Measurements from ENCODE around the gene BBOX1. TPM values are rescaled to one million over a fixed set of nuclear protein-coding genes. Genes with fewer than 3 reads are reported as not detected.
"Not testable (repeated sequence)": the region's sequence is repeated elsewhere in the genome, so short reads cannot be mapped to it uniquely, and the experiment has no call there.

Gene BBOX1
- total RNA-seq, 2 experiments from 2014 or later: not detected

DNA sequence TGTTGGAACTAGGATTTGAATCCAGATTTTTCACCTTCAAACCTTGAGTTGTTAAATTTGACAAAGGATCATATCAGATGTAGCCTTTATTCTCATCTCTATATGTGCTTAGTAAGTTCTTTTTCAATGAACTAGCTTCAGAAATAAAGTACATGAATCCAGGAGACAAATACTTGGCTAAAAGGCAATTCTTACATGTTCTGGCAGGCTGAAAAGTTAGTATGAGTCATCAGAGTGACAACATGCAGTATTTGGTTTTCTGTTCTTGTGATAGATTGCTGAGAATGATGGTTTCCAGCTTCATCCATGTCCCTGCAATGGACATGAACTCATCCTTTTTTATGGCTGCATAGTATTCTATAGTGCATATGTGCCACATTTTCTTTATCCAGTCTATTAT, 40.4 kb downstream of the BBOX1 start:
- H3K4me3 Mint-ChIP-seq: no peak overlapping the region
- no peak for ATAC-seq (ENCODE audit: low read depth)
- no peaks in the 10 kb centered on the region for H3K4me1 Mint-ChIP-seq
- DNase-seq: no peak
- H3K36me3 Mint-ChIP-seq: no peaks in the 10 kb centered on the region
- no peak overlapping the region for H3K27ac Mint-ChIP-seq
- H3K27me3 Mint-ChIP-seq: no peaks in the 10 kb centered on the region
- POLR2A ChIA-PET: no interaction called here
- peaks cover 2% of the 10 kb centered on the region for H3K9me3 Mint-ChIP-seq

DNA sequence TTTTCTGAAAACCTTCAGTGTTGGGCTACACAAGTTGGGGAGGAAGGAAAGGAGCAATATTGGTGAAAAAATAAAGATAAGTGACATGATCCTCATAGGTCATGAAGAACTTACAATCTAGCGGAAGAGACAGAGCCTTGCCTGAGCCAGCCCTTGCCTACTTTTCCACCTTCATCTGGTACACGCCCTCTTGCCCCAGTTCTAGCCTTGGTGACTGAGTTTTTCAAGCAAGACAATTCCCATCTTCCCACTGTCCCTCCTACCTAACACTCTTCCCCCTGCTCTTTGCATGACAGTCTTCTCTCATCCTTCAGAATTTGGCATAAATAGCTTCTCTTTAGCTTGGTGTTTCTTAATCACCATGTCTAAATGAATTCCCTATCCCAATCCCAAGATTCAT, 42.6 kb downstream of the BBOX1 start:
- Mint-ChIP-seq H3K4me1 (no peaks in the 10 kb centered on the region), H3K4me3 (no peak overlapping the region), H3K9me3 (peaks cover 1% of the 10 kb centered on the region), H3K36me3 (no peaks in the 10 kb centered on the region), H3K27ac (no peak overlapping the region), H3K27me3 (no peaks in the 10 kb centered on the region)
- POLR2A ChIA-PET: no interaction called here
- ATAC-seq (ENCODE audit: low read depth) (no peak), DNase-seq (no peak)

DNA sequence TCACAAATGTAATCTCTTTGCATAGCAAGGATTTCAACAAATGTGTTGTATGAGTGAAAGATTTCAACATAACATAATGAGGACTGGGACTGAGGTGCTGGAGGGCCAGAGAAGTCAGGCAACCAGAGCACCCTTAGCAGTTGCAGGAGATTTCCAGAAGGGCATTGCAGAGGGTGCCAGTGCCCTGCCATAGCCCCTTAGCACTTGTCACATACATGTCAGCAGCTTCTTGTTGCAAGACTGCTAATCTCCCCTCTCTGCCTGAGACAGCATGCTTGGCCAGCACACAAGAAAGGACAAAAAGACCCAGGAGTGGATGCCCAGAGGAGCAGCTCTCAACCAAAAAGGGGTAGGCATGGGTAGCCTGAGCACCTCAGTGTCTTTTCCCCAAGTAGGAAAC, 43.2 kb downstream of the BBOX1 start:
- Mint-ChIP-seq H3K36me3 (no peaks in the 10 kb centered on the region), H3K4me3 (no peak overlapping the region), H3K27me3 (no peaks in the 10 kb centered on the region), H3K9me3 (peaks cover 1% of the 10 kb centered on the region), H3K4me1 (no peaks in the 10 kb centered on the region), H3K27ac (no peak overlapping the region)
- ATAC-seq (ENCODE audit: low read depth): no peak
- POLR2A ChIA-PET: no interaction called here
- DNase-seq: no peak

DNA sequence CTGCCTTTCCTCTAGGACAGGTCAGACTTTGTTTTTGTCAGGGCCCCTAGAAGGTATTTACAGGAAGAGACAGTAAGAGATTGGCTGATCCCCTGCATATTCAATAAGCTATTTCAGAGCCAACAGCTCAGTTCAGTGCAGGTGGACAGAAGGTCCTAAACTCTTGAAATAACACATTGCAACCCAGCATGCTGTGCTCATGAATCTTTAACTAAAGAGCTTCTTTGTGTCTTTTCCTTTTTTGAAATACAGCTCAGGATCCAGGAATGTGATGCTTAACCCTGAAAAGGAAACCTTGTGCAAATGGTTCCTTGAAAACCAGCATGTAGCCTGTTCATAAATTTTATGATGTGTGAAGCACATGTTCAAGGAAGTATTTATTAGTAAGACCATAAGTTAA, 43.9 kb downstream of the BBOX1 start:
- ATAC-seq (ENCODE audit: low read depth) (no peak), DNase-seq (no peak)
- Mint-ChIP-seq H3K4me3 (no peak overlapping the region), H3K9me3 (peaks cover 1% of the 10 kb centered on the region), H3K27ac (no peak overlapping the region), H3K36me3 (no peaks in the 10 kb centered on the region), H3K4me1 (no peaks in the 10 kb centered on the region), H3K27me3 (no peaks in the 10 kb centered on the region)
- POLR2A ChIA-PET: no interaction called here

- Mint-ChIP-seq H3K27me3 (no peaks in the 10 kb centered on the region), H3K9me3 (peaks cover 4% of the 10 kb centered on the region), H3K36me3 (no peaks in the 10 kb centered on the region), H3K4me3 (no peak overlapping the region), H3K27ac (no peak overlapping the region), H3K4me1 (no peaks in the 10 kb centered on the region)
- POLR2A ChIA-PET: no interaction called here
- ATAC-seq (ENCODE audit: low read depth) (no peak), DNase-seq (no peak)
Observed at GRCh38 chr11:27085111-27085510, 44.5 kb downstream of the BBOX1 start.

- no peak for ATAC-seq (ENCODE audit: low read depth)
- Mint-ChIP-seq H3K27me3 (no peaks in the 10 kb centered on the region), H3K4me1 (no peaks in the 10 kb centered on the region), H3K36me3 (no peaks in the 10 kb centered on the region), H3K9me3 (peaks cover 8% of the 10 kb centered on the region), H3K4me3 (no peak overlapping the region), H3K27ac (no peak overlapping the region)
- DNase-seq: no peak
- POLR2A ChIA-PET: no interaction called here
Observed at GRCh38 chr11:27085605-27086004, 45.0 kb downstream of the BBOX1 start.

- Mint-ChIP-seq H3K4me3 (no peak overlapping the region), H3K27ac (no peak overlapping the region), H3K27me3 (no peaks in the 10 kb centered on the region), H3K4me1 (no peaks in the 10 kb centered on the region), H3K9me3 (peaks cover 8% of the 10 kb centered on the region), H3K36me3 (no peaks in the 10 kb centered on the region)
- POLR2A ChIA-PET: no interaction called here
- ATAC-seq (ENCODE audit: low read depth) (no peak), DNase-seq (no peak)
Observed at GRCh38 chr11:27087432-27087831, 46.8 kb downstream of the BBOX1 start.

DNA sequence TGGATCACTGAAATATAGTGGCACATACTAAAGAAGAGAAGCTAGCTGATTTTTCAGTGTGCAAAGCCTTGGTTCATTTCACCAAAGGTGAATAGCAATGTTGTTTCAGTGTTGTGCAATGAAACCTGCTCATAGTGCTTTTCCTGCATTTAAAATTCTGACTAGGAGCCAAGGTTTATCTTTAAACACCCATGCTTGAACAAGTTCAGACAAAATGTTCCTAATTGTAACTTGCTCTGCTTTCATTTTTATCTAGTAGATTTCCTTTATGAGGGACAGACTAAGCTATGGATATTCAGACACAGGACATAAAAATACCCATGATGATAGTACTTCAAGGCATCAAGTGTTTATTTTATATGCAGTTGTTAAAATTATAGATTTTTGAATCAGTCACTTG, 47.7 kb downstream of the BBOX1 start:
- H3K4me1 Mint-ChIP-seq: no peaks in the 10 kb centered on the region
- ATAC-seq (ENCODE audit: low read depth) (no peak), DNase-seq (no peak)
- H3K27ac Mint-ChIP-seq: no peak overlapping the region
- H3K9me3 Mint-ChIP-seq: peaks cover 8% of the 10 kb centered on the region
- POLR2A ChIA-PET: no interaction called here
- H3K27me3 Mint-ChIP-seq: no peaks in the 10 kb centered on the region
- H3K4me3 Mint-ChIP-seq: no peak overlapping the region
- no peaks in the 10 kb centered on the region for H3K36me3 Mint-ChIP-seq

- peaks cover 7% of the 10 kb centered on the region for H3K9me3 Mint-ChIP-seq
- no peak overlapping the region for H3K27ac Mint-ChIP-seq
- ATAC-seq (ENCODE audit: low read depth) (no peak), DNase-seq (no peak)
- no peaks in the 10 kb centered on the region for H3K36me3 Mint-ChIP-seq
- no peaks in the 10 kb centered on the region for H3K4me1 Mint-ChIP-seq
- H3K4me3 Mint-ChIP-seq: no peak overlapping the region
- no peaks in the 10 kb centered on the region for H3K27me3 Mint-ChIP-seq
- POLR2A ChIA-PET: no interaction called here
Observed at GRCh38 chr11:27089746-27090145, 49.1 kb downstream of the BBOX1 start.

GRCh38 chr11:27090357-27090948, 49.8 kb downstream of the BBOX1 start:
- POLR2A ChIA-PET; H3K4me1 Mint-ChIP-seq; H3K27me3 Mint-ChIP-seq; H3K27ac Mint-ChIP-seq; H3K36me3 Mint-ChIP-seq; H3K9me3 Mint-ChIP-seq; H3K4me3 Mint-ChIP-seq; ATAC-seq (ENCODE audit: low read depth); DNase-seq: not testable (repeated sequence)

DNA sequence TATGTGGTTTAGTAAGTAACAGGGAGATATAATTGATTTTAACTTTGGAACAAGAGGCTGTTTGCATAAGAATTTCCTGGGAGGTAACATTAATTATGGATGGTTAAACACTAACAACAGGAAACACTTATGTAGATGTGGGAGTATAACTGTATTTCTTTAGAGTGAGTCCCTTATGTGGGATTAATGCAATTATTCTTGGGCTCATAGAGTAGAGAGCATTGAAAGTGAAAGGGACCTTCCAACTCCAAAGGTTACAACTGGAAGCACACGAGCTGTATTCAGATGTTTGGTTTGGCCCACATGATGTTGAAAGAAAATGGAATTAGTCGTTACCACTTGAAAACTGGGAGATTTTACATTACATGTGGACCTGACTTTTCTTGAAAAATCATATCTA, 53.5 kb downstream of the BBOX1 start:
- POLR2A ChIA-PET: no interaction called here
- no peaks in the 10 kb centered on the region for H3K36me3 Mint-ChIP-seq

GRCh38 chr11:27095059-27095458, 54.4 kb downstream of the BBOX1 start:
- Mint-ChIP-seq H3K36me3 (no peaks in the 10 kb centered on the region), H3K4me1 (no peaks in the 10 kb centered on the region), H3K4me3 (no peak overlapping the region), H3K9me3 (peaks cover 6% of the 10 kb centered on the region), H3K27ac (no peak overlapping the region), H3K27me3 (no peaks in the 10 kb centered on the region)
- ATAC-seq (ENCODE audit: low read depth) (no peak), DNase-seq (no peak)
- POLR2A ChIA-PET: no interaction called here

More for the DNA sequence above, 53.5 kb downstream of the BBOX1 start:
- Mint-ChIP-seq H3K4me3 (no peak overlapping the region), H3K4me1 (no peaks in the 10 kb centered on the region), H3K27ac (no peak overlapping the region), H3K9me3 (peaks cover 9% of the 10 kb centered on the region), H3K27me3 (no peaks in the 10 kb centered on the region)
- DNase-seq: no peak
- no peak for ATAC-seq (ENCODE audit: low read depth)

DNA sequence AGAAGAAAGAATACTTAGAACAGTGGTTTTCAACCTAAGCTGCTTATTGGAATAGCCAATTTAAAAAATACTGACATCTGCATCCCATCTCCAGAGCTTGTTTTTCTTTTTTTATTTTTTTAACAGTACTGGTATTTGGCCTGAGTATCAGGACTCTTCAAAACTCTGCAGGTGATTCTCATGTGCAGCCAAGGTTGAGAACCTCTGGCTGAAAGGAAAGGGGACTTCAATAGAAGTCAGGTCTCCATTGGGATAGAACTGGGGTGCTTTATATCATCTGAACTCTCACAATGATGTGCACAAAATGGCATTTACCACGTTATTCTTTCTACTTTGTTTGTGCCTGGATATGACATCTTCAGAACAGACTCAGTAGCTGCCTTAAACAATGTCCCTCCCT, 55.3 kb downstream of the BBOX1 start:
- no peaks in the 10 kb centered on the region for H3K27me3 Mint-ChIP-seq
- no peak overlapping the region for H3K4me3 Mint-ChIP-seq
- H3K4me1 Mint-ChIP-seq: no peaks in the 10 kb centered on the region

GRCh38 chr11:27097551-27097950, 56.9 kb downstream of the BBOX1 start:
- Mint-ChIP-seq H3K27me3 (no peaks in the 10 kb centered on the region), H3K9me3 (peaks cover 2% of the 10 kb centered on the region), H3K4me1 (no peaks in the 10 kb centered on the region), H3K36me3 (no peaks in the 10 kb centered on the region), H3K27ac (no peak overlapping the region), H3K4me3 (no peak overlapping the region)
- ATAC-seq (ENCODE audit: low read depth) (no peak), DNase-seq (no peak)
- POLR2A ChIA-PET: no interaction called here

More for the DNA sequence above, 55.3 kb downstream of the BBOX1 start:
- Mint-ChIP-seq H3K27ac (no peak overlapping the region), H3K9me3 (peaks cover 2% of the 10 kb centered on the region), H3K36me3 (no peaks in the 10 kb centered on the region)
- POLR2A ChIA-PET: no interaction called here
- DNase-seq (no peak), ATAC-seq (ENCODE audit: low read depth) (no peak)

DNA sequence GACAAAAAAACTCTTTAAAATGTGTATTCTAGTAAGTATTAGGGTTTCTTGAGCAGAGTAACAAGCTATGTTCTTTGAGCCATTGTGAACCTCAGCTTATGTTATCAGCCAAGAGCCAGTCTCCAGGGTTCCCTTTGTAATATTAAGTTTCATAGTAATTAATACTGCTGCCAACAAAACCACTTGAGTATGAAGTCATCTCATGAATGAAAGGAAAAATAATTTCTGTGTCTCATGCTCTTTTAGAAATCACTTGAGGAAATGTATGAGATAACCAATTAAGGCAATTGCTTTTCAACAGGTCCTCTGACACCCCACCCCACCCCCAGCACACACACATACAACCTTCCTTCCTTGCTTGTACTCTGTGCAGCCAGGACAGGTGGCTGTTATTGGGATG, 59.9 kb downstream of the BBOX1 start:
- Mint-ChIP-seq H3K27me3 (no peaks in the 10 kb centered on the region), H3K9me3 (peaks cover under 1% of the 10 kb centered on the region), H3K4me1 (no peaks in the 10 kb centered on the region), H3K4me3 (no peak overlapping the region), H3K36me3 (no peaks in the 10 kb centered on the region), H3K27ac (no peak overlapping the region)
- POLR2A ChIA-PET: no interaction called here
- no peak for ATAC-seq (ENCODE audit: low read depth)
- DNase-seq: no peak
